Measurements from ENCODE around the gene MLLT3.

GRCh38 chr9:20643660-20644059, 21.4 kb upstream of the MLLT3 start:
- TF ChIP-seq JUN (IDR thresholded peaks at IDR 0.05; ENCODE audit: borderline replicate concordance, insufficient read depth, insufficient read length, low read depth) = no peak
- TF ChIP-seq EZH2 (IDR thresholded peaks at IDR 0.05; ENCODE audit: borderline replicate concordance, low read depth, low read length, severe bottlenecking) = no peak
- TF ChIP-seq CTCF (IDR thresholded peaks at IDR 0.05; ENCODE audit: extremely low read depth in 1 of 2, insufficient read depth in 1 of 2, low read depth in 1 of 2, low read length in 2 of 2) = no peak

All from endothelial cell of umbilical vein (primary cell).